A673 (cell line): Measurements from ENCODE around the gene KDR. TPM values are rescaled to one million over a fixed set of nuclear protein-coding genes. Genes with fewer than 3 reads are reported as not detected.

ENCODE experiments used
- BruUV-seq: library from RNA; stranded (reverse); fragments of 400-500 nt; replicated peaks from 2 replicates; lab custom pipeline; 2021; lab: Mats Ljungman, UMichigan
- CTCF ChIA-PET: fragments of 300-600 bp; sonication (Branson Sonifier 250); formaldehyde crosslinking; loops from one replicate; lab custom pipeline; 2022; ENCODE audit warnings: antibody characterized with exemption; lab: Charles Lee
- POLR2A ChIA-PET: fragments of 300-600 bp; sonication (Branson Sonifier 250); formaldehyde crosslinking; loops from one replicate; lab custom pipeline; 2022; ENCODE audit warnings: antibody characterized with exemption; ENCODE audit not compliant: low non-redundant PET; lab: Charles Lee
- DNase-seq: peaks from one replicate; pipeline ENCODE4 v3.0.0-alpha.2; 2015; ENCODE audit warnings: low spot score
- H3K27ac ChIP-seq: fragments of 200-600 bp; sonication (generic); 2 replicates; pipeline ENCODE4 v1.5.1; 2016; ENCODE audit warnings: mixed run types, low read depth, mild to moderate bottlenecking, mixed read lengths, antibody characterized with exemption, low read length; ENCODE audit not compliant: poor library complexity, severe bottlenecking
- H3K27me3 ChIP-seq: fragments of 200-600 bp; sonication (generic); replicated peaks from 2 replicates; pipeline ENCODE4 v1.6.1; 2017; ENCODE audit warnings: mixed run types, low read depth, mild to moderate bottlenecking, mixed read lengths, antibody characterized with exemption, low read length; ENCODE audit not compliant: insufficient read depth, poor library complexity
- H3K36me3 ChIP-seq: fragments of 200-600 bp; sonication (generic); 2 replicates; pipeline ENCODE4 v1.6.1; 2016; ENCODE audit warnings: mixed run types, mild to moderate bottlenecking, mixed read lengths, antibody characterized with exemption, low read length; ENCODE audit not compliant: insufficient read depth, poor library complexity, severe bottlenecking
- H3K4me1 ChIP-seq: fragments of 200-600 bp; sonication (generic); 2 replicates; pipeline ENCODE4 v1.6.1; 2017; ENCODE audit warnings: mixed run types, mild to moderate bottlenecking, mixed read lengths, antibody characterized with exemption, low read length; ENCODE audit not compliant: insufficient read depth, poor library complexity, severe bottlenecking
- H3K4me3 ChIP-seq: fragments of 200-600 bp; sonication (generic); 2 replicates; pipeline ENCODE4 v1.5.1; 2016; ENCODE audit warnings: low read depth, mixed run types, mild to moderate bottlenecking, mixed read lengths, low read length; ENCODE audit not compliant: poor library complexity, severe bottlenecking
- H3K9me3 ChIP-seq: fragments of 200-600 bp; sonication (generic); 2 replicates; pipeline ENCODE4 v1.6.1; 2016; ENCODE audit warnings: mixed run types, low read depth, mild to moderate bottlenecking, mixed read lengths, antibody characterized with exemption, low read length; ENCODE audit not compliant: poor library complexity, severe bottlenecking
- EZH2 ChIP-seq: fragments of 200-600 bp; sonication (generic); IDR thresholded peaks from 2 replicates; pipeline ENCODE4 v1.6.1; 2017; ENCODE audit warnings: borderline replicate concordance, low read depth, mild to moderate bottlenecking, mixed read lengths, antibody characterized with exemption, low read length; ENCODE audit not compliant: poor library complexity, severe bottlenecking
- intact Hi-C: fragments of 100-400 bp; cut with micrococcal nuclease; formaldehyde crosslinking; loops from one replicate; pipeline ENCODE4 v1.10.0; 2022; ENCODE audit not compliant: unreplicated experiment
- total RNA-seq: library from RNA; stranded (reverse); gene quantifications from 2 replicates; pipeline ENCODE4 v1.2.3, GENCODE V29; 2021
- TF ChIP-seq, protein P1 (sequence below): fragments of 300-800, 200-600 bp; sonication (generic); conservative IDR thresholded peaks from 2 replicates; pipeline ENCODE4 v1.5.1; 2017; ENCODE audit warnings: low read depth, mild to moderate bottlenecking, antibody characterized with exemption, low read length, moderate library complexity, mixed read lengths

Gene KDR
- total RNA-seq, 1 experiment from 2014 or later: 0.47 TPM

DNA sequence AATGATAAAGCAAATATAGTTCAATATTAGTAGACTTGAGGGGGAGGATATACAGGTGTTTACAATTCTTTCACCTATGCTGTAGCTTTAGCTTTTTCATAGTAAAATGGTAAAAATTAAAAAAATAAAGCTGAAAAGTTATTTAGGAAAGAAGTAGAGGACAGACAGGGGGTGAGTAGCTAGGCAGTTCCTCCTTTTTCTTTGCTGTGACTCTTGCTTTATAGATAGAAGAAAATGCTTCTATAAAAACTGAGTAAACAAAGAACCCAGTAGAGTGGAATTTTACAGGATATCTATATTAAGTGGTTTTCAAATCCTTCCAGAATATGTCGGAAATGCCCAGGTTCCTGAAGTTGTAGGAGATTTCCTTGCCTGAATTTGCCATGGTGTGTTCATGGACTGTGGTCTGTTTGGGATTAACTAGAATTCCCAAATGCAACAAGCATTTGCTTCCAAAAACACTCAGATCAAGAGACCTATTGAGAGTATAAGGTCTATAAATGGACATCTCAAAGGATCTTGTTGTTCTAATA is 74.9 kb downstream of the KDR start:
- no peak overlapping the region for H3K27ac ChIP-seq
- no peaks in the 10 kb centered on the region for H3K4me1 ChIP-seq
- ChIA-PET POLR2A (no interaction called here), CTCF (no interaction called here)
- no peaks in the 10 kb centered on the region for H3K27me3 ChIP-seq
- no peak for TF ChIP-seq EZH2
- TF ChIP-seq, protein P1, sequence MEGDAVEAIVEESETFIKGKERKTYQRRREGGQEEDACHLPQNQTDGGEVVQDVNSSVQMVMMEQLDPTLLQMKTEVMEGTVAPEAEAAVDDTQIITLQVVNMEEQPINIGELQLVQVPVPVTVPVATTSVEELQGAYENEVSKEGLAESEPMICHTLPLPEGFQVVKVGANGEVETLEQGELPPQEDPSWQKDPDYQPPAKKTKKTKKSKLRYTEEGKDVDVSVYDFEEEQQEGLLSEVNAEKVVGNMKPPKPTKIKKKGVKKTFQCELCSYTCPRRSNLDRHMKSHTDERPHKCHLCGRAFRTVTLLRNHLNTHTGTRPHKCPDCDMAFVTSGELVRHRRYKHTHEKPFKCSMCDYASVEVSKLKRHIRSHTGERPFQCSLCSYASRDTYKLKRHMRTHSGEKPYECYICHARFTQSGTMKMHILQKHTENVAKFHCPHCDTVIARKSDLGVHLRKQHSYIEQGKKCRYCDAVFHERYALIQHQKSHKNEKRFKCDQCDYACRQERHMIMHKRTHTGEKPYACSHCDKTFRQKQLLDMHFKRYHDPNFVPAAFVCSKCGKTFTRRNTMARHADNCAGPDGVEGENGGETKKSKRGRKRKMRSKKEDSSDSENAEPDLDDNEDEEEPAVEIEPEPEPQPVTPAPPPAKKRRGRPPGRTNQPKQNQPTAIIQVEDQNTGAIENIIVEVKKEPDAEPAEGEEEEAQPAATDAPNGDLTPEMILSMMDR: no peak
- no peak for DNase-seq
- H3K9me3 ChIP-seq: no peaks in the 10 kb centered on the region
- H3K36me3 ChIP-seq: no peaks in the 10 kb centered on the region
- intact Hi-C loops: no loop called here
- no TSS peak for BruUV-seq
- H3K4me3 ChIP-seq: no peak overlapping the region

DNA sequence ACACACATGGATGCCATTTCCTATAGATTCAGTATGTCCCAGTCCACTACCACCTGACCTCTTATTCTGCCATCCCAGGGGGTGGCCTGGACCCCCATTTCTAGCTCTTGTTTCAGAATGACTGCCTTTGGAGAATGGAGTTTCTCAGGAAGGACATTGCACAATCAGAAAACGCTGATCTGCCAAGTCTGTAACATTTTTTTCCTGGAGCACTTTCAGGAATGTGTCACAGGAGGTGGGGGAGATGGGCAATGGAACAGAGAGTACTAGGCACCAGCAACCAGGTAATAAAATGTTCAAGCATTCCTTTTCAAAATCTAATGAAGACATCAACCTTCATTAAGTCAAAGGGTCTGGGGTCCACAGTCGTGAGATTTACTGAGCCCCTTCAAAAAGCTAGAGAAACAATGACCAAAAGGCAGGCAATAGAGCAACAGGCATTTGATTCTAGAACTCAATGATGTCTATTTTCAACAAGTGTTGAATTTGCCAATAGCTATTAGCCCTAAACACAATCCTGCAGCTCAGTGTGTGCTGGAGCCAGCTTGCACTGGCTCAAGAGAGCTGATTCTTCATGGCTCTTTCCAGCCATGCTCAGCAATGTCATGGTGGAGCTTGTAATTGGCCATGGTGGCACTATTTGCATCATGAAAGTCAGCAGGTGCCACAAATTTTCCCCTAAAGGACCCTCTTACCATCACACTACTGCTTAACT is 87.1 kb downstream of the KDR start:
- POLR2A ChIA-PET: no interaction called here
- Histone ChIP-seq H3K4me1 (no peaks in the 10 kb centered on the region), H3K36me3 (no peaks in the 10 kb centered on the region), H3K27me3 (peaks cover 8% of the 10 kb centered on the region), H3K27ac (no peak overlapping the region), H3K4me3 (no peak overlapping the region), H3K9me3 (no peaks in the 10 kb centered on the region)
- CTCF ChIA-PET: no interaction called here
- TF ChIP-seq, protein P1: no peak
- TF ChIP-seq EZH2: no peak
- BruUV-seq: no TSS peak
- DNase-seq: no peak
- intact Hi-C loops: no loop called here

DNA sequence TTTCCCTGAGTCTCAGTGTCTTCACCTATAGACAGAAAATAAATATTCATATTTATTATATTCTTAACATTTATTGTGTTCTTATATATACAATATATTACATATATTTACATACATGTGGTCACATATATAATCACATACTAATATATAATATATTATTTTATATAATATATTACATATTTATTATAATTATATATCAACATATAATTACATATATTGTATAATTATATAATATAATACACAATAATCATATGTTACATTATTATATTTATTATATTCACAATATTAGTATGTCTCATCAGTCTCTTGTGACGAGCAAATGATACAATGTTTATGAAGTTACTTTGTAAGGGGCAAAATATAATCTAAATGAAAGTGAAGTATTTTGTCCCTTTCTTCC is 87.7 kb downstream of the KDR start:
- no peak overlapping the region for H3K27ac ChIP-seq
- no peaks in the 10 kb centered on the region for H3K36me3 ChIP-seq
- no peaks in the 10 kb centered on the region for H3K9me3 ChIP-seq
- CTCF ChIA-PET: no interaction called here
- intact Hi-C loops: no loop called here
- no peak overlapping the region for H3K4me3 ChIP-seq
- POLR2A ChIA-PET: no interaction called here
- no peaks in the 10 kb centered on the region for H3K4me1 ChIP-seq
- DNase-seq: no peak
- H3K27me3 ChIP-seq: peaks cover 14% of the 10 kb centered on the region
- BruUV-seq: no TSS peak
- TF ChIP-seq, protein P1: no peak
- TF ChIP-seq EZH2: no peak
